ENCODE results near the gene NUP58.
A peak's percentile ranks its signal among the peaks of the same experiment; 100 is the strongest.
"Not testable (repeated sequence)": the region's sequence is repeated elsewhere in the genome, so short reads cannot be mapped to it uniquely, and the experiment has no call there.

The NUP58 gene

GRCh38 chr13:25300861-25301346 lies 521 bp upstream of the NUP58 start:
- DNase-seq (ENCODE audit: low read depth, low spot score) = no peak
- H3K27ac ChIP-seq = peak overlapping the region; percentile 91

GRCh38 chr13:25302121-25302520 lies 696 bp downstream of the NUP58 start:
- peak overlapping the region; percentile 91 for H3K27ac ChIP-seq
- no peak for DNase-seq (ENCODE audit: low read depth, low spot score)

GRCh38 chr13:25306671-25307464 lies 5.4 kb downstream of the NUP58 start:
- DNase-seq (ENCODE audit: low read depth, low spot score) = no peak
- H3K27ac ChIP-seq = no peak overlapping the region

- H3K27ac ChIP-seq = peak overlapping the region; percentile 36
These were observed 9.5 kb downstream of the NUP58 start for GRCh38 chr13:25310891-25311290.

GRCh38 chr13:25318946-25319345 lies 17.5 kb downstream of the NUP58 start:
- peak overlapping the region; percentile 95 for H3K27ac ChIP-seq
- DNase-seq (ENCODE audit: low read depth, low spot score) = peak; percentile 36

More at GRCh38 chr13:25310891-25311290, 9.5 kb downstream of the NUP58 start:
- no peak for DNase-seq (ENCODE audit: low read depth, low spot score)

GRCh38 chr13:25319771-25320170 lies 18.3 kb downstream of the NUP58 start:
- no peak for DNase-seq (ENCODE audit: low read depth, low spot score)
- H3K27ac ChIP-seq = peak overlapping the region; percentile 95

- H3K27ac ChIP-seq = no peak overlapping the region
- DNase-seq (ENCODE audit: low read depth, low spot score) = no peak
These were observed 22.7 kb downstream of the NUP58 start for GRCh38 chr13:25324100-25324499.

GRCh38 chr13:25329706-25330105 lies 28.3 kb downstream of the NUP58 start:
- H3K27ac ChIP-seq = no peak overlapping the region

GRCh38 chr13:25330541-25330940 lies 29.1 kb downstream of the NUP58 start:
- no peak overlapping the region for H3K27ac ChIP-seq
- no peak for DNase-seq (ENCODE audit: low read depth, low spot score)

More at GRCh38 chr13:25329706-25330105, 28.3 kb downstream of the NUP58 start:
- no peak for DNase-seq (ENCODE audit: low read depth, low spot score)

- no peak overlapping the region for H3K27ac ChIP-seq
- DNase-seq (ENCODE audit: low read depth, low spot score) = no peak
These were observed 34.4 kb downstream of the NUP58 start for GRCh38 chr13:25335856-25336255.

- no peak for DNase-seq (ENCODE audit: low read depth, low spot score)
These were observed 44.2 kb downstream of the NUP58 start for GRCh38 chr13:25345576-25345975.

GRCh38 chr13:25347151-25347550 lies 45.7 kb downstream of the NUP58 start:
- no peak for DNase-seq (ENCODE audit: low read depth, low spot score)
- H3K27ac ChIP-seq = no peak overlapping the region

More at GRCh38 chr13:25345576-25345975, 44.2 kb downstream of the NUP58 start:
- no peak overlapping the region for H3K27ac ChIP-seq

- no peak for DNase-seq (ENCODE audit: low read depth, low spot score)
- H3K27ac ChIP-seq = no peak overlapping the region
These were observed 50.0 kb downstream of the NUP58 start for GRCh38 chr13:25351404-25351803.

GRCh38 chr13:25352230-25352629 lies 50.8 kb downstream of the NUP58 start:
- DNase-seq (ENCODE audit: low read depth, low spot score) = no peak
- no peak overlapping the region for H3K27ac ChIP-seq

- no peak for DNase-seq (ENCODE audit: low read depth, low spot score)
- H3K27ac ChIP-seq = no peak overlapping the region
These were observed 51.4 kb downstream of the NUP58 start for GRCh38 chr13:25352806-25353205.

- no peak for DNase-seq (ENCODE audit: low read depth, low spot score)
These were observed 51.9 kb downstream of the NUP58 start for GRCh38 chr13:25353344-25353743.

GRCh38 chr13:25354377-25354776 lies 53.0 kb downstream of the NUP58 start:
- DNase-seq (ENCODE audit: low read depth, low spot score) = no peak
- H3K27ac ChIP-seq = no peak overlapping the region

More at GRCh38 chr13:25353344-25353743, 51.9 kb downstream of the NUP58 start:
- no peak overlapping the region for H3K27ac ChIP-seq

GRCh38 chr13:25360443-25360842 lies 59.0 kb downstream of the NUP58 start:
- DNase-seq (ENCODE audit: low read depth, low spot score); H3K27ac ChIP-seq: not testable (repeated sequence)

GRCh38 chr13:25365720-25366235 lies 64.4 kb downstream of the NUP58 start:
- H3K27ac ChIP-seq = no peak overlapping the region
- DNase-seq (ENCODE audit: low read depth, low spot score) = no peak

GRCh38 chr13:25371158-25371874 lies 69.9 kb downstream of the NUP58 start:
- no peak overlapping the region for H3K27ac ChIP-seq
- no peak for DNase-seq (ENCODE audit: low read depth, low spot score)

- no peak within 1 kb of the TSS for H3K27ac ChIP-seq
- no peak for DNase-seq (ENCODE audit: low read depth, low spot score)
These were observed 70.5 kb downstream of the NUP58 start, which contains the start of gene ATP8A2 for GRCh38 chr13:25371875-25372283. TSS of gene ATP8A2 (plus strand) at chr13:25371974. CDS start at chr13:25372213, 239 bp downstream.
